Vagina (tissue), 2 donors: ENCODE data around the gene TWF2. TPM values are rescaled to one million over a fixed set of nuclear protein-coding genes. Genes with fewer than 3 reads are reported as not detected.
A peak's percentile ranks its signal among the peaks of the same experiment; 100 is the strongest.

Experiments
- DNase-seq, 2 donors: peaks; one replicate each; pipeline ENCODE4 v3.0.0-alpha.2; 2017; ENCODE audit errors: extremely low spot score in 2 of 2
- H3K27ac ChIP-seq: fragments of 200-600 bp; sonication (generic); one replicate; pipeline ENCODE4 v1.5.1; 2019
- H3K27me3 ChIP-seq: fragments of 200-600 bp; sonication (generic); one replicate; pipeline ENCODE4 v1.5.1; 2019
- H3K36me3 ChIP-seq, 2 donors: fragments of 200-600 bp; sonication (generic); one replicate each; pipeline ENCODE4 v1.5.1; 2017 to 2019
- H3K4me1 ChIP-seq: fragments of 200-600 bp; sonication (generic); one replicate; pipeline ENCODE4 v1.5.1; 2019
- H3K4me3 ChIP-seq, 2 donors: fragments of 200-600 bp; sonication (generic); 1 replicate in 1 of 2; 2 replicates in 1 of 2; pipeline ENCODE4 v1.5.1; 2016 to 2019
- H3K9me3 ChIP-seq: fragments of 200-600 bp; sonication (generic); one replicate; pipeline ENCODE4 v1.5.1; 2019
- CTCF ChIP-seq, 3 experiments: fragments of 450-650 bp in 2 of 3; fragments of 200-600 bp in 1 of 3; sonication (generic) in 1 of 3; IDR thresholded peaks; one replicate each; pipeline ENCODE4 v1.5.1; 2017 to 2019; ENCODE audit warnings: antibody characterized with exemption in 3 of 3, mild to moderate bottlenecking in 2 of 3, moderate library complexity in 2 of 3
- POLR2A ChIP-seq, 2 donors: fragments of 450-650 bp; IDR thresholded peaks; one replicate each; pipeline ENCODE4 v1.6.1; 2017; ENCODE audit warnings: antibody characterized with exemption in 2 of 2, mild to moderate bottlenecking in 2 of 2, moderate library complexity in 2 of 2
- POLR2AphosphoS5 ChIP-seq, 2 donors: sonication (generic); formaldehyde crosslinking; IDR thresholded peaks; one replicate each; pipeline ENCODE4 v1.9.0; 2017; ENCODE audit warnings: antibody characterized with exemption in 2 of 2, mild to moderate bottlenecking in 2 of 2, low read depth in 1 of 2; ENCODE audit not compliant: insufficient read depth in 1 of 2
- intact Hi-C: fragments of 100-400 bp; cut with DNase I; formaldehyde crosslinking; loops from one replicate; pipeline ENCODE4 v1.15.1; 2023
- total RNA-seq: library from RNA; depleted of rRNA; stranded (reverse); fragments of >200 nt; gene quantifications from one replicate; pipeline ENCODE4 v1.2.3, GENCODE V29; 2016

Gene TWF2
- total RNA-seq, 1 donor from 2014 or later, result 93.8 TPM

DNA sequence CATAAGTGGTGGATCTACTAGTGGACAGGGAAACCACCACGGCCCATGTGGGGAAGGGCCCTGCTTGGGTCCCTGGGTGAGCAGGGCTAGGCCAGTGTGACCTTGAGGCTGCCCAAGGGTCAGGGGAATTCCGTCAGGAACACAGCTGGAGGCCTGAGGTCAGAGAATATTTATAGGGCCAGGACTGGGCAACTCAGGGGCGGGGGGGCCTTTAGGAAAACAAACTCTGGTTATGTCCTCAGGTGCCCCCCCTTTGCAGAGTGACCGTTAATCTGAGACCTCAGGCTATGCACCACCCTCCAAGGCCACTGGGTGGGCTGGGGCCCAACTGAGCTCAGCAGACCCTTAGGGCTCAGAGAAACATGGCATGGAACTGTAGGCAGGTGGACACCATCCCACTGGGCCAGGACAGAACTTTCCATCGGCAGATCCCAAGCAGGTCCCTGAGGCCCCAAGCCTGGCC lies 2.5 kb downstream of the TWF2 start:
- peak overlapping the region; percentile 98 for H3K27ac ChIP-seq
- TF ChIP-seq POLR2AphosphoS5 (IDR thresholded peaks at IDR 0.05; ENCODE audit: insufficient read depth in 1 of 2, low read depth in 1 of 2), result no peak
- TF ChIP-seq POLR2A (IDR thresholded peaks at IDR 0.05), result no peak
- no peak for TF ChIP-seq CTCF (IDR thresholded peaks at IDR 0.05)
- intact Hi-C loops, result loop anchor here (5.0 kb wide), 1 partner anchor 51 kb away; the partner anchor contains the start of gene GLYCTK
- DNase-seq, result no peak
- peaks cover 82% of the 10 kb centered on the region for H3K4me1 ChIP-seq
- H3K27me3 ChIP-seq, result no peaks in the 10 kb centered on the region
- no peak overlapping the region for H3K4me3 ChIP-seq
- no peaks in the 10 kb centered on the region for H3K9me3 ChIP-seq
- H3K36me3 ChIP-seq, result peaks cover 0 to 22% of the 10 kb centered on the region in 2 donors

GRCh38 chr3:52234516-52235447 lies 4.2 kb downstream of the TWF2 start:
- Histone ChIP-seq H3K27ac (no peak overlapping the region), H3K27me3 (no peaks in the 10 kb centered on the region), H3K9me3 (no peaks in the 10 kb centered on the region), H3K36me3 (peaks cover 0 to 39% of the 10 kb centered on the region in 2 donors), H3K4me3 (no peak overlapping the region), H3K4me1 (peaks cover 71% of the 10 kb centered on the region)
- intact Hi-C loops, result loop anchor here (5.0 kb wide), 2 partner anchors 53 to 108 kb away; partner anchors contain the start of gene GLYCTK
- DNase-seq, result no peak
- TF ChIP-seq CTCF (IDR thresholded peaks at IDR 0.05), result no peak
- no peak for TF ChIP-seq POLR2A (IDR thresholded peaks at IDR 0.05)
- TF ChIP-seq POLR2AphosphoS5 (IDR thresholded peaks at IDR 0.05; ENCODE audit: insufficient read depth in 1 of 2, low read depth in 1 of 2), result no peak

- no peak for TF ChIP-seq CTCF (IDR thresholded peaks at IDR 0.05)
- TF ChIP-seq POLR2AphosphoS5 (IDR thresholded peaks at IDR 0.05; ENCODE audit: insufficient read depth in 1 of 2, low read depth in 1 of 2), result no peak
- no peak for TF ChIP-seq POLR2A (IDR thresholded peaks at IDR 0.05)
- Histone ChIP-seq H3K4me1 (peaks cover 67% of the 10 kb centered on the region), H3K4me3 (no peak overlapping the region), H3K27me3 (no peaks in the 10 kb centered on the region), H3K27ac (no peak overlapping the region), H3K36me3 (peaks cover 0 to 46% of the 10 kb centered on the region in 2 donors), H3K9me3 (no peaks in the 10 kb centered on the region)
- intact Hi-C loops, result loop anchor here (5.0 kb wide), 1 partner anchor 108 kb away; no protein-coding TSS in a partner anchor
- no peak for DNase-seq
These were observed 5.0 kb downstream of the TWF2 start for GRCh38 chr3:52233968-52234367.

- peaks cover 0 to 52% of the 10 kb centered on the region in 2 donors for H3K36me3 ChIP-seq
- H3K4me1 ChIP-seq, result peaks cover 62% of the 10 kb centered on the region
These were observed 5.8 kb downstream of the TWF2 start for GRCh38 chr3:52233108-52233591.

More at GRCh38 chr3:52233108-52233591, 5.8 kb downstream of the TWF2 start:
- no peak for DNase-seq
- Histone ChIP-seq H3K27me3 (no peaks in the 10 kb centered on the region), H3K9me3 (no peaks in the 10 kb centered on the region), H3K4me3 (no peak overlapping the region), H3K27ac (no peak overlapping the region)
- TF ChIP-seq CTCF (IDR thresholded peaks at IDR 0.05) (no peak), POLR2A (IDR thresholded peaks at IDR 0.05) (no peak), POLR2AphosphoS5 (IDR thresholded peaks at IDR 0.05; ENCODE audit: insufficient read depth in 1 of 2, low read depth in 1 of 2) (no peak)
- intact Hi-C loops, result loop anchor here (5.0 kb wide), 1 partner anchor 109 kb away; no protein-coding TSS in a partner anchor
